Measurements from ENCODE around the gene GLUD2.
"Not testable (repeated sequence)": the region's sequence is repeated elsewhere in the genome, so short reads cannot be mapped to it uniquely, and the experiment has no call there.

GLUD2 gene

DNA sequence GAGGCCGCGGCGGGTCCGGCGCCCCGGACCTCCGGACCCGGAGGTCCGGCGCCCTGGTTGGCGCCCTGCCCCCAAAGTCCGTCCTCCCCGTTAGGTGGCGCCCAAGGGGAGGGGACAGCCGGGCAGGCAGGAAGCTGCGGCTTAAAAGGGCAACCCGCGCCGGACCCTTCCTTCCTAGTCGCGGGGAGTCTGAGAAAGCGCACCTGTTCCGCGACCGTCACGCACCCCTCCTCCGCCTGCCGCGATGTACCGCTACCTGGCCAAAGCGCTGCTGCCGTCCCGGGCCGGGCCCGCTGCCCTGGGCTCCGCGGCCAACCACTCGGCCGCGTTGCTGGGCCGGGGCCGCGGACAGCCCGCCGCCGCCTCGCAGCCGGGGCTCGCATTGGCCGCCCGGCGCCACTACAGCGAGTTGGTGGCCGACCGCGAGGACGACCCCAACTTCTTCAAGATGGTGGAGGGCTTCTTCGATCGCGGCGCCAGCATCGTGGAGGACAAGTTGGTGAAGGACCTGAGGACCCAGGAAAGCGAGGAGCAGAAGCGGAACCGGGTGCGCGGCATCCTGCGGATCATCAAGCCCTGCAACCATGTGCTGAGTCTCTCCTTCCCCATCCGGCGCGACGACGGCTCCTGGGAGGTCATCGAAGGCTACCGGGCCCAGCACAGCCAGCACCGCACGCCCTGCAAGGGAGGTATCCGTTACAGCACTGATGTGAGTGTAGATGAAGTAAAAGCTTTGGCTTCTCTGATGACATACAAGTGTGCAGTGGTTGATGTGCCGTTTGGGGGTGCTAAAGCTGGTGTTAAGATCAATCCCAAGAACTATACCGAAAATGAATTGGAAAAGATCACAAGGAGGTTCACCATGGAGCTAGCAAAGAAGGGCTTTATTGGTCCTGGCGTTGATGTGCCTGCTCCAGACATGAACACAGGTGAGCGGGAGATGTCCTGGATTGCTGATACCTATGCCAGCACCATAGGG, at the start of gene GLUD2:
TSS of gene GLUD2 (plus strand) at position 170 of the 979 bp plus-strand sequence. CDS start at position 245, 75 bp downstream.
- not testable (repeated sequence) for H3K4me3 ChIP-seq (ENCODE audit: low read length); H2AFZ ChIP-seq (ENCODE audit: low read depth, low read length); H3K27me3 ChIP-seq (ENCODE audit: insufficient read depth, low read length); H3K36me3 ChIP-seq (ENCODE audit: insufficient read depth, low read length); H3K4me1 ChIP-seq (ENCODE audit: insufficient read depth, low read length); H3K9me3 ChIP-seq (ENCODE audit: low read length)

DNA sequence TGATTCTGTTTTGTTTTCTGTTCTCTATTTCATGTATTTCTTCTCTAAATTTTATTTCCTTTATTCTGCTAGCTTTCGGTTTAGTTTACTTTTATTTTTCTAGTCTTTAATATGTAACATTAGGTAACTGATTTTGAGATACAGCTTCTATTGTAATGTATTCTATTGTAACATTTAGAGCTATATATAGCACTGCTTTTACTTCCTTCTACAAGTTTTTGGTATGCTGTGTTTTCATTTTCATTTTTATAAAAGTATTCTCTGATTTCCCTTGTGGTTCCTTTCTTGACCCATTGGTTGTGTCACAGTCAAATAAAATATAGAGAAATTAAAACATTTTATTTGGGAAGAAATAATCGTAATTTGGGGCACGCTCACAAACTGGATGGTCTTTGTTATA, 48.0 kb upstream of the GLUD2 start:
- Histone ChIP-seq H3K4me1 (ENCODE audit: insufficient read depth, low read length) (no peaks in the 10 kb centered on the region), H2AFZ (ENCODE audit: low read depth, low read length) (no peak overlapping the region), H3K36me3 (ENCODE audit: insufficient read depth, low read length) (no peaks in the 10 kb centered on the region), H3K9me3 (ENCODE audit: low read length) (no peaks in the 10 kb centered on the region), H3K27me3 (ENCODE audit: insufficient read depth, low read length) (no peaks in the 10 kb centered on the region), H3K4me3 (ENCODE audit: low read length) (no peak overlapping the region)

DNA sequence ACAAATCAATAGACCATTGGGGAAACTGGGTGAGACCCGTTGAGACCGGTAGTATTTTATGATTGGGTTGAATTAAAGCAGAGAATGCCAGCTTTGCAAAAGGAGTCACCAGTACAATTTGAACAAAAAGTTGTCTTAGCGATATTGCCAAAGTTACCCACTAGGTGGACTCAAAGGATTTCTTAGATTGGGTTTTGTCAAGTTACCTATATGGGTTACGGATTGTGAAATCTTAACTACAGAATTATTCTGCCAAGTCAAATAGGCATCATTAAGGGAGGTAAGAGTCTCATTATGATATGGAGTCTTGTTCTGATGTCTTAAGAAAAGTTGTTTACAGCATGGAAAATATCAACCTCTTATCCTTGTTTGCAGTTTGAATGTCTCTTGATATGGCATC, 46.8 kb upstream of the GLUD2 start:
- no peak overlapping the region for H2AFZ ChIP-seq (ENCODE audit: low read depth, low read length)
- H3K36me3 ChIP-seq (ENCODE audit: insufficient read depth, low read length), result no peaks in the 10 kb centered on the region
- H3K9me3 ChIP-seq (ENCODE audit: low read length), result no peaks in the 10 kb centered on the region
- H3K27me3 ChIP-seq (ENCODE audit: insufficient read depth, low read length), result no peaks in the 10 kb centered on the region
- H3K4me1 ChIP-seq (ENCODE audit: insufficient read depth, low read length), result no peaks in the 10 kb centered on the region
- no peak overlapping the region for H3K4me3 ChIP-seq (ENCODE audit: low read length)

- H3K27me3 ChIP-seq (ENCODE audit: insufficient read depth, low read length), result no peaks in the 10 kb centered on the region
- no peaks in the 10 kb centered on the region for H3K4me1 ChIP-seq (ENCODE audit: insufficient read depth, low read length)
- no peaks in the 10 kb centered on the region for H3K9me3 ChIP-seq (ENCODE audit: low read length)
- no peak overlapping the region for H2AFZ ChIP-seq (ENCODE audit: low read depth, low read length)
- H3K4me3 ChIP-seq (ENCODE audit: low read length), result no peak overlapping the region
- no peaks in the 10 kb centered on the region for H3K36me3 ChIP-seq (ENCODE audit: insufficient read depth, low read length)
Observed at GRCh38 chrX:121008920-121009319, 38.5 kb upstream of the GLUD2 start.

DNA sequence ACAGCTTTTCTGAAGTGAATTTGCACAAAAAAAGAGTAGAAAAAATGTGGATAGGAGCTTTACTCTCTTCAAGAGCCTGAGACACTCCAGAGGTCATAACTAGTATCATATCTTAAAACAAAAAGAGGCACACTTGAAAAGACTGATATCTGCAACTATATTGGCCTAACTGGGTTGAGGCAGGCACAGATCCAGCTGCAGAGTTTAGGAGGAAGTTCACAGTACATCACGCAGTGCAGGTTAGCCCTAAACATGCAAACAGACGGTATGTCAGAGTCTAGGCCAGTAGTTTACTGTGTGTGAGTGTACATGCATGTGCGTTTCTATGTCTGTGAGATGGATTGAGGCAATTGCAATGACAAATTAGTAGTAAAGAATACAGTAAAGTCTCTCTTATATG, 37.6 kb upstream of the GLUD2 start:
- H2AFZ ChIP-seq (ENCODE audit: low read depth, low read length), result no peak overlapping the region
- no peaks in the 10 kb centered on the region for H3K4me1 ChIP-seq (ENCODE audit: insufficient read depth, low read length)
- no peaks in the 10 kb centered on the region for H3K27me3 ChIP-seq (ENCODE audit: insufficient read depth, low read length)
- H3K36me3 ChIP-seq (ENCODE audit: insufficient read depth, low read length), result no peaks in the 10 kb centered on the region
- no peak overlapping the region for H3K4me3 ChIP-seq (ENCODE audit: low read length)
- no peaks in the 10 kb centered on the region for H3K9me3 ChIP-seq (ENCODE audit: low read length)

DNA sequence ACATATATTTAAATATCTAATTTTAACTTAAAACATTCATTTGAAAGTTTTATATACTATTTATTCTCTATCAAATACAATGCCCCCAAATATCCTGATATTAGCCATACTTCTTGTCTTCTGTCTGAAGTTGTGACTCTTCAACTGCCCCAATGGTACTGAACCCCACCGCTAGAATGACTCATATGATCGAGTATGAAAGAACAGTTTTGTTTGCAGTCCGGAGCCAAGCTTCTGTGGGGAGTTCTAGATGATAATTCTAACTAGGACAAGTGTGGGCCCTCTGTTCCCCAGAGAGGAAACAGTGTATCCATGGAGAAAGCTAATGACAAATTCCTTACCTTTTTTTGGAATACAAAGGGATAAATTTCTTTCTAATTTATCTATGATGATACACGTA, 37.2 kb upstream of the GLUD2 start:
- no peaks in the 10 kb centered on the region for H3K27me3 ChIP-seq (ENCODE audit: insufficient read depth, low read length)
- H3K4me1 ChIP-seq (ENCODE audit: insufficient read depth, low read length), result no peaks in the 10 kb centered on the region
- no peak overlapping the region for H2AFZ ChIP-seq (ENCODE audit: low read depth, low read length)
- no peaks in the 10 kb centered on the region for H3K36me3 ChIP-seq (ENCODE audit: insufficient read depth, low read length)
- H3K9me3 ChIP-seq (ENCODE audit: low read length), result no peaks in the 10 kb centered on the region
- no peak overlapping the region for H3K4me3 ChIP-seq (ENCODE audit: low read length)

DNA sequence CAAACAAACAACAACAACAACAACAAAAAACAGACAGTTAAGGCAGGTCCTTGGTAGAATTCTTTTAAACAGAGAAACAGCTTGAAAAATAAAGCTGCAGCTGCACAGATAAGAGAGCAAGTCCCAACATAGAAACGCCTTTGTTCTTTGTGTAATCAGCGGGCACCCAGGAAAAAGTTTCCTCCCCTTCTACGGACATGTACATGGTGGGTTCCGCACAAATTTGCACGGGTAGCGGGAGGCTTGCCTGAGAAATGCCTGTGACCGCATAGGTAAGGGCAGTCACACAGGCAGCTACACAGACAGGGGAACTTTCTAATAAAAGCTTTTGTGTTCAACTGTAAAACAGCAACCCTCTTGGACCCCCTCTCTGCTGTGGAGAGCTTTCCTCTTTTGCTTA, 36.2 kb upstream of the GLUD2 start:
- H3K36me3 ChIP-seq (ENCODE audit: insufficient read depth, low read length), result no peaks in the 10 kb centered on the region
- H3K4me3 ChIP-seq (ENCODE audit: low read length), result no peak overlapping the region
- H2AFZ ChIP-seq (ENCODE audit: low read depth, low read length), result no peak overlapping the region
- H3K27me3 ChIP-seq (ENCODE audit: insufficient read depth, low read length), result no peaks in the 10 kb centered on the region
- H3K4me1 ChIP-seq (ENCODE audit: insufficient read depth, low read length), result no peaks in the 10 kb centered on the region
- no peaks in the 10 kb centered on the region for H3K9me3 ChIP-seq (ENCODE audit: low read length)

DNA sequence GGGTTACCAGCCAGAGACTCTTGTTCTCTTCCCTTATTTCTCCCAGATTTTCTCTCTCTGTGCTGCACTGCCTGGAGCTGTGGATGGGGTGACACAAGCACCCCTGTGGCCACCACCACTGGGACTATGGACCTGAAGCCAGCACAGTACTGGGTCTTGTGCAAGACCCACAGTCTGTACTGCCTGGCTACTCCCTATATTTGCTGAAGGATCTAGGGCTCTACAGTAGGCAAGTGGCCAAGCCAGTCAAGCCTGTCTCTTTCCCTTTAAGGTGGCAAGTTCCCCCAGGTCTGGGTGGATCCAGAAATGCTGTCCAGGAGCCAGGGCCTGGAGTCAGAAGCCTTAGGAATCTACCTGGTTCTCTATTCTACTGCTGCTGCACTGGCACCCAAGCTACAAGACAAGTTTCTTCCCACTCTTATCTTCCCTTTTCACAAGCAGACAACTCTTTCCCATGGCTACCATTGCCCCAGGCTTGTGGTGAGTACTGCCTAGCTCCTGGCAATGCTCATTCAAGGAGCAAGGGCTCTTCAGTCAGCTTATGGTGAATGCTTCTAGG, 33.4 kb upstream of the GLUD2 start:
- H3K4me1 ChIP-seq (ENCODE audit: insufficient read depth, low read length), result no peaks in the 10 kb centered on the region
- no peaks in the 10 kb centered on the region for H3K9me3 ChIP-seq (ENCODE audit: low read length)
- no peaks in the 10 kb centered on the region for H3K27me3 ChIP-seq (ENCODE audit: insufficient read depth, low read length)
- no peak overlapping the region for H3K4me3 ChIP-seq (ENCODE audit: low read length)
- no peak overlapping the region for H2AFZ ChIP-seq (ENCODE audit: low read depth, low read length)
- H3K36me3 ChIP-seq (ENCODE audit: insufficient read depth, low read length), result no peaks in the 10 kb centered on the region

DNA sequence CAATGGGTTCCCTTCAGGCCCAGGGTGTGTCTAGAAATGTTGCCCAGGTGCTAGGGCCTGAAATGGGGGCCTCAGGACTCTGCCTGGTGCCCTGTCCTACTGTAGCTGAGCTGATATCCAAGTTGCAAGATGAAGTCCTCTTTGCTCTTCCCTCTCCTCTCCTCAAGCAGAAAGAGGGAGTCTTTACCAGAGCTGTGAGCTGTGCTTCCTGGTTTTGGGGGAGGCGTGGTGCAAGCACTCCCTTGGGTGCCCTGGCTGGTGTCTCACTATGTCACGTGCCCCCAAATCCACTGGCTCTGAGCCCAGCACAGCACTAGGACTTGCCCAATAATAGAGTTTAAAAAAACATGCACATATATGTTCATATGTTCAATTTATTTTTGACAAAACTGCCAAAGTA, 32.6 kb upstream of the GLUD2 start:
- Histone ChIP-seq H3K4me1 (ENCODE audit: insufficient read depth, low read length) (no peaks in the 10 kb centered on the region), H3K9me3 (ENCODE audit: low read length) (no peaks in the 10 kb centered on the region), H3K27me3 (ENCODE audit: insufficient read depth, low read length) (no peaks in the 10 kb centered on the region), H3K4me3 (ENCODE audit: low read length) (no peak overlapping the region), H3K36me3 (ENCODE audit: insufficient read depth, low read length) (no peaks in the 10 kb centered on the region), H2AFZ (ENCODE audit: low read depth, low read length) (no peak overlapping the region)

- no peak overlapping the region for H2AFZ ChIP-seq (ENCODE audit: low read depth, low read length)
- H3K36me3 ChIP-seq (ENCODE audit: insufficient read depth, low read length), result no peaks in the 10 kb centered on the region
- no peaks in the 10 kb centered on the region for H3K9me3 ChIP-seq (ENCODE audit: low read length)
- H3K4me3 ChIP-seq (ENCODE audit: low read length), result no peak overlapping the region
- H3K4me1 ChIP-seq (ENCODE audit: insufficient read depth, low read length), result no peaks in the 10 kb centered on the region
- H3K27me3 ChIP-seq (ENCODE audit: insufficient read depth, low read length), result peaks cover 2% of the 10 kb centered on the region
Observed at GRCh38 chrX:121028419-121028818, 19.0 kb upstream of the GLUD2 start.

GRCh38 chrX:121030083-121030482, 17.3 kb upstream of the GLUD2 start:
- Histone ChIP-seq H3K4me1 (ENCODE audit: insufficient read depth, low read length) (no peaks in the 10 kb centered on the region), H2AFZ (ENCODE audit: low read depth, low read length) (no peak overlapping the region), H3K9me3 (ENCODE audit: low read length) (no peaks in the 10 kb centered on the region), H3K36me3 (ENCODE audit: insufficient read depth, low read length) (no peaks in the 10 kb centered on the region), H3K4me3 (ENCODE audit: low read length) (no peak overlapping the region), H3K27me3 (ENCODE audit: insufficient read depth, low read length) (no peaks in the 10 kb centered on the region)

- no peaks in the 10 kb centered on the region for H3K9me3 ChIP-seq (ENCODE audit: low read length)
- H3K27me3 ChIP-seq (ENCODE audit: insufficient read depth, low read length), result no peaks in the 10 kb centered on the region
- H3K36me3 ChIP-seq (ENCODE audit: insufficient read depth, low read length), result no peaks in the 10 kb centered on the region
- no peak overlapping the region for H3K4me3 ChIP-seq (ENCODE audit: low read length)
- H3K4me1 ChIP-seq (ENCODE audit: insufficient read depth, low read length), result no peaks in the 10 kb centered on the region
- no peak overlapping the region for H2AFZ ChIP-seq (ENCODE audit: low read depth, low read length)
Observed at GRCh38 chrX:121032531-121032930, 14.9 kb upstream of the GLUD2 start.

GRCh38 chrX:121036137-121036536, 11.3 kb upstream of the GLUD2 start:
- Histone ChIP-seq H3K9me3 (ENCODE audit: low read length) (no peaks in the 10 kb centered on the region), H3K4me1 (ENCODE audit: insufficient read depth, low read length) (no peaks in the 10 kb centered on the region), H3K27me3 (ENCODE audit: insufficient read depth, low read length) (no peaks in the 10 kb centered on the region), H3K4me3 (ENCODE audit: low read length) (no peak overlapping the region), H2AFZ (ENCODE audit: low read depth, low read length) (no peak overlapping the region), H3K36me3 (ENCODE audit: insufficient read depth, low read length) (no peaks in the 10 kb centered on the region)

Measured in neuron (in vitro differentiated cells).